ENCODE results near the gene AP1S3. TPM values are rescaled to one million over a fixed set of nuclear protein-coding genes. Genes with fewer than 3 reads are reported as not detected.

Gene AP1S3
- total and polyA plus RNA-seq, 4 experiments from 2014 or later = 0.96 to 2.6 (median 1.2) TPM

DNA sequence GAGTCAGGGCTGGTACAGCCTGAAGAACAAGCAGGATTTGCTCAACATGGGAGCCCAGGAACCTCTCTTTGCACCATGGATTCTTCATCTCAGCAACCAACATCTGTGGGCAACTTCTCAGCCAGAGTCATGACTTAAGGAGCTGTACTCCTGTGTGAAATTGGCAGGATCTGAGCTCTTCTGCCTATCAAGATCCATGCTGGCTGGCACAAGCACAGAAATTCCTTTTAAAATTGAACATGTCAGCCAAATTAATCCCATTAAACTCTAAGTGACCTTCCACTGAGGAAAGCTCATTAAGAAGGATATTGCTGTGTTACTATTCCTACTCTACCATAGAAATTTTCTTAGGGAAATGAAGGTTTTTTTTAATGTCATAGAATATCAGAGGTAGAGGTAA, 124.7 kb downstream of the AP1S3 start:
- ChIA-PET POLR2A (ENCODE audit: partially characterized antibody) (no interaction called here), CTCF (ENCODE audit: partially characterized antibody) (interaction anchor here (0.9 kb wide), 1 partner anchor 16 kb away, joined by 3 read pairs; no protein-coding TSS in a partner anchor)
- no peaks in the 10 kb centered on the region for H3K27me3 ChIP-seq (ENCODE audit: insufficient read depth, low read length)
- no peaks in the 10 kb centered on the region for H3K36me3 Mint-ChIP-seq
- H3K27me3 Mint-ChIP-seq = peaks cover 0 to 3% of the 10 kb centered on the region in 2 donors
- intact Hi-C loops (cut with micrococcal nuclease) = no loop called here
- no peaks in the 10 kb centered on the region for H3K4me1 Mint-ChIP-seq
- no peaks in the 10 kb centered on the region for H3K4me1 ChIP-seq (ENCODE audit: insufficient read depth, low read length)
- H3K36me3 ChIP-seq (ENCODE audit: insufficient read depth, low read length) = no peaks in the 10 kb centered on the region
- H3K4me3 ChIP-seq (ENCODE audit: low read length in 2 of 2) = no peak overlapping the region
- DNase-seq = no peak
- no peaks in the 10 kb centered on the region for H3K9me3 ChIP-seq (ENCODE audit: control insufficient read depth in 1 of 2, low read length in 2 of 2)
- H3K9me3 Mint-ChIP-seq = peaks cover 0 to 10% (median 7%) of the 10 kb centered on the region in 8 donors
- no peak overlapping the region for H3K27ac ChIP-seq (ENCODE audit: low read depth, low read length)
- no peak overlapping the region for H3K27ac Mint-ChIP-seq
- no peak overlapping the region for H3K4me3 Mint-ChIP-seq

DNA sequence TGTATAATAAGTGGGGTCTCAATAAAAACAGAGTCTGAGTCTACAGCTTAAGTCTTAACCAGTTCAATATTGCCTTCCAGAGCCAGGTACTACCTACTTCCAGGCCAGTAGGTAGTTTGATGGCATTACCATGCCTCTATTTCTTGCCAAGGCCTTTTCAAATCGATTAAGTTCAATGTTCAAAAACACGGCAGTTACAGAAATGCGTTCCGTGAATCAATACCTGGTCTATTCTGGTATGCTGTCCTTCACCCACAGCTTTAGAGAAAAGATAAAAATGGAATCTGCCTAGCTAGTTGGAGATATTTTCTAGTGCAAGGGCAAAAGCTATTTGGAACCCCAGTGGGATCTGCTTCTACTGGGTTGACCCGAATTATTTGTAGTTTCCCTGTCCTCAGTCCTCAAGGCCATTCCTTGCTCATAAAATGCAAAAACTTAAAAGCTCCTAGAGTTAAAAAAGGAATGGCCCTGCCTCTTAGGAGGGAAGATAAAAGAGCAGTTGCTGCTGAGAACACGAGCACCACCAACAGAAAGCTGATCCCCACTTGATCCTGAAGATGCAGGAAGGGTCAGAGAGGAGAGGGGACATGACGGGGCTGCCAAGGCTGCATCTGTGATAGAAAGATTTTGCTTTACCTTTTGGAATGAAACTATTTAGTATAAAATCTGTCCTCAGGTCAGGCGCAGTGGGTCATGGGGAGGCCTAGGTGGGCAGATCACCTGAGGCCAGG, 125.6 kb downstream of the AP1S3 start:
- H3K27ac ChIP-seq (ENCODE audit: low read depth, low read length) = no peak overlapping the region
- H3K9me3 ChIP-seq (ENCODE audit: control insufficient read depth in 1 of 2, low read length in 2 of 2) = no peaks in the 10 kb centered on the region
- ChIA-PET CTCF (ENCODE audit: partially characterized antibody) (interaction anchor here (0.9 kb wide), 2 partner anchors 10 to 17 kb away, joined by 3 read pairs; no protein-coding TSS in a partner anchor), POLR2A (ENCODE audit: partially characterized antibody) (no interaction called here)
- no peak for DNase-seq
- Mint-ChIP-seq H3K27ac (no peak overlapping the region), H3K4me1 (no peaks in the 10 kb centered on the region), H3K27me3 (peaks cover 1 to 3% of the 10 kb centered on the region in 2 donors), H3K4me3 (no peak overlapping the region), H3K9me3 (peaks cover 0 to 6% (median 2%) of the 10 kb centered on the region in 8 donors), H3K36me3 (no peaks in the 10 kb centered on the region)
- intact Hi-C loops (cut with micrococcal nuclease) = no loop called here
- H3K4me1 ChIP-seq (ENCODE audit: insufficient read depth, low read length) = no peaks in the 10 kb centered on the region
- H3K36me3 ChIP-seq (ENCODE audit: insufficient read depth, low read length) = no peaks in the 10 kb centered on the region
- no peak overlapping the region for H3K4me3 ChIP-seq (ENCODE audit: low read length in 2 of 2)
- no peaks in the 10 kb centered on the region for H3K27me3 ChIP-seq (ENCODE audit: insufficient read depth, low read length)

Other genes with a start within 250 kb of the AP1S3 start
- gene SCG2, start 235.2 kb downstream of the AP1S3 start, total RNA-seq = not detected
- not detected for gene SCG2, start 235.2 kb downstream of the AP1S3 start, polyA plus RNA-seq
- 10 to 100 TPM; 31.5 to 37.7 TPM for gene WDFY1, start 107.8 kb upstream of the AP1S3 start, total RNA-seq
- gene WDFY1, start 107.8 kb upstream of the AP1S3 start, polyA plus RNA-seq = 10 to 100 TPM; 26.5 to 30.9 TPM
- gene MRPL44, start 119.9 kb upstream of the AP1S3 start, total RNA-seq = 10 to 100 TPM; 20.1 to 22.1 TPM
- gene MRPL44, start 119.9 kb upstream of the AP1S3 start, polyA plus RNA-seq = 10 to 100 TPM; 26.5 to 45.2 TPM
- gene SERPINE2, start 201.7 kb upstream of the AP1S3 start, total RNA-seq = 1 to 10 TPM in 1 of 2 experiments, under 1 TPM in 1; 0.47 to 1.0 TPM
- 1 to 10 TPM; 1.5 to 2.0 TPM for gene SERPINE2, start 201.7 kb upstream of the AP1S3 start, polyA plus RNA-seq

Data from CD4-positive, alpha-beta memory T cell (primary cell).